ENCODE measurements around the gene TMEM243.

The TMEM243 gene

GRCh38 chr7:87156709-87157108 is 62.8 kb downstream of the TMEM243 start:
- no peak overlapping the region for H3K27ac Mint-ChIP-seq
- H3K4me1 Mint-ChIP-seq = peaks cover 63% of the 10 kb centered on the region
- H3K4me3 Mint-ChIP-seq = peak overlapping the region; percentile 0
- ATAC-seq (no peak), DNase-seq (no peak)
- no peaks in the 10 kb centered on the region for H3K27me3 Mint-ChIP-seq
- peaks cover 40% of the 10 kb centered on the region for H3K36me3 Mint-ChIP-seq (ENCODE audit: low read depth)
- H3K9me3 Mint-ChIP-seq = no peaks in the 10 kb centered on the region

- Mint-ChIP-seq H3K4me3 (peak overlapping the region; percentile 47), H3K4me1 (peaks cover 68% of the 10 kb centered on the region), H3K9me3 (no peaks in the 10 kb centered on the region), H3K27me3 (no peaks in the 10 kb centered on the region), H3K36me3 (ENCODE audit: low read depth) (peaks cover 40% of the 10 kb centered on the region), H3K27ac (no peak overlapping the region)
- DNase-seq = no peak
- ATAC-seq = no peak
These were observed 63.7 kb downstream of the TMEM243 start for GRCh38 chr7:87155788-87156187.

DNA sequence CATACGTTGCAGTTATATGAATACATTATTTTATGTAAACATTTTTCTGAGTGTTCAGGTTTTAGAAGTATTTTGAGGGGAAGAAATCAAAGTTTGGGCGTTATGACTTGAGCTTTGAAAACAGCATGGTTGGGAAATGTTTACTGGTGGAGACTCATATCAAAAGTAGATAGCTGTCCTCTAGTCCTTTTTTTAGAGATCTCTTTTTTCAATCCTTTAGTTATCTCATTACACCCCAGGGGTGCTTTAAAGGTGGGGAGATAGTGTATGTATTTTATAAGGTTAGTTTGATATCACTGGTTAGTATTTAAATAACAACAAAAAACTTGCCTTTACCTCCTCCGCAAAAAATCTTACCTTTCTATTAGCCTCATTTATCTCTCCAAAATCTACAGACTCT is 65.0 kb downstream of the TMEM243 start:
- no peak for ATAC-seq
- H3K4me1 Mint-ChIP-seq = peaks cover 61% of the 10 kb centered on the region
- no peak for DNase-seq
- no peaks in the 10 kb centered on the region for H3K9me3 Mint-ChIP-seq
- H3K36me3 Mint-ChIP-seq (ENCODE audit: low read depth) = peaks cover 37% of the 10 kb centered on the region
- H3K4me3 Mint-ChIP-seq = peak overlapping the region; percentile 98
- H3K27me3 Mint-ChIP-seq = no peaks in the 10 kb centered on the region
- H3K27ac Mint-ChIP-seq = peak overlapping the region; percentile 25

- DNase-seq (no peak), ATAC-seq (no peak)
- peaks cover 37% of the 10 kb centered on the region for H3K36me3 Mint-ChIP-seq (ENCODE audit: low read depth)
- H3K27ac Mint-ChIP-seq = peak overlapping the region; percentile 25
- no peaks in the 10 kb centered on the region for H3K9me3 Mint-ChIP-seq
- peaks cover 57% of the 10 kb centered on the region for H3K4me1 Mint-ChIP-seq
- no peaks in the 10 kb centered on the region for H3K27me3 Mint-ChIP-seq
- H3K4me3 Mint-ChIP-seq = peak overlapping the region; percentile 98
These were observed 65.4 kb downstream of the TMEM243 start for GRCh38 chr7:87154166-87154565.

DNA sequence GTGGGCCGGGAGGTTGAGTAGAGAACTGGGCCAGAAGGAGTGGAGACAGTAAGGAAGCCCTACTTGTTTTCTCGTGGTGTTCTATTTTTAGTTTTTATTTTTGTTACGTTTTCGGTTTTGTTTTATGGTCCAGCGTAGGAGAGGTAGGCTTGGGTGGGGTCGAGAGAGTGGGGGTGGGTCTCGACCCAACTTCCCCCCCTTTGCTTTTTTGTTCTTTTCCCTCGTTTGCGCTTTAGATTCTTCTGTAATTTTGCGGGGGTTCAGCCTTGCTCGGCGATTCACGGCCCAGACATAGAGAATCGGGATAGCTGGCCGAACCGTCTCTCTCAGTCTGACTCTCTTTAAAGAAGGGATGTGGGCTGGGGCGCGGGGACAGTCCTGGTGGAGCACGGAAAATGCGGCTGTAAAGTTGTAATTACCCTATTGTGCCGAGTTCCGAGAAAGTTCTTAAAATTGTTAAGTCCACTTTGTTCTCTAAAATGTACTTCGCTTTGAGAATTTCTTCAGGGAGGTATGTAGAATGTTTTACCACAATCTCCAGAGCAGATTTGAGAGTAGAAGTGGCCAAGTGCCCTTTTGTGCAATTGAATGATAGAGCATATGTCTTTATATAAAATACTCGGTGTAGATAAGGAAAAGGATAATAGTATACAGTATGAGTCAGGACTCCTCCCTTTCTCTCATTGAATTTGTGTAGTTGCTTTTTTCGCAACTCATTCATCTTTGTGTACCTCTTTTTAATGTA is 66.5 kb downstream of the TMEM243 start:
- H3K27ac Mint-ChIP-seq = peak overlapping the region; percentile 100
- peak overlapping the region; percentile 98 for H3K4me3 Mint-ChIP-seq
- peaks cover 53% of the 10 kb centered on the region for H3K4me1 Mint-ChIP-seq
- H3K9me3 Mint-ChIP-seq = no peaks in the 10 kb centered on the region
- peaks cover 37% of the 10 kb centered on the region for H3K36me3 Mint-ChIP-seq (ENCODE audit: low read depth)
- peak; percentile 48 for DNase-seq
- ATAC-seq = peak; percentile 50
- H3K27me3 Mint-ChIP-seq = no peaks in the 10 kb centered on the region

DNA sequence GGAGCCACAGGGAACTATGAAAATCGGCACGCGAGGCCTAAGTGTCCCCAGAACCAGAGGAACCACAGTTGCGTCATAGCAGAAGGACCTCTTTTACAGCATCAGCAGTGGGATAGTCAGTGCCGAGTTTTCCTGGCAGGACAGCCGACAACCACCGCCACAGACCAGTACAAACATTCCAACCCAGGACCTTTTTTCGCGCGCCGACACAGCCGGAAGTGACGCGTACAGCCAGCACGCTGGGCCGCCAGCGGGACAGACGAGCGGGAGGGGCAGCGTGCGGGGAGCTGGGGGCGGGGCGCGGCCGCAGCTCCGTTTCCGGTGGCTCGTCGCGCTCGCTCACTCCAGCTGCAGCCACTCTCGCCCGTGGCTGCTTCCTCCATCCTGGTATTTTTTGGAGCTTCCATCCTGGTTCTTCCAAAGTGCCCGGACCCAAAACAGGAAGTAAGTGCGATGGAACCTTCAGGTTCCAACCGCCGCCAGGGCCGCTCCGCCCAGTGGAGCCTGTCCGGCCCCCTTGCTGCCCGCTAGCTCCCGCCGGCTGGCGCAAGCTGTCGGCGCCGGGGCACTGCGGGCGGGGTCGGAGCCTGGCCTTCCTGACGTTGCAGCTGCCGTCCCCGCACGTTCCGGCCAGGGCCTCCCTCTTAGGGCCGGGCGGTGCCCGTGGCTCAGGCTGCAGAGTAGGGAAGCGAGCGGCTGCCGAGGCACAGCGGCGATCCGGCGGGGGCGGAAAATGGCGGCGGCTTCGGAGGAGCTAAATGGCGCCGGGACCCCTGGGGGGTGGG is 67.2 kb downstream of the TMEM243 start, which contains the start of gene DMTF1:
DMTF1 (plus strand) TSS at position 342 of the 785 bp plus-strand sequence. CDS start 12,489 bp downstream, outside the sequence.
- DNase-seq = peak; percentile 89
- H3K4me3 Mint-ChIP-seq = peak within 1 kb of the TSS; percentile 98

GRCh38 chr7:87151729-87152111 is 67.8 kb downstream of the TMEM243 start:
- Mint-ChIP-seq H3K27ac (peak overlapping the region; percentile 100), H3K4me3 (peak overlapping the region; percentile 98), H3K36me3 (ENCODE audit: low read depth) (peaks cover 31% of the 10 kb centered on the region), H3K27me3 (no peaks in the 10 kb centered on the region), H3K4me1 (peaks cover 42% of the 10 kb centered on the region), H3K9me3 (no peaks in the 10 kb centered on the region)
- ATAC-seq (peak; percentile 39), DNase-seq (no peak)

More for the DNA sequence above, 67.2 kb downstream of the TMEM243 start, which contains the start of gene DMTF1:
- ATAC-seq = peak; percentile 86
- peak within 1 kb of the TSS; percentile 100 for H3K27ac Mint-ChIP-seq
- peaks cover 37% of the 10 kb centered on the region for H3K36me3 Mint-ChIP-seq (ENCODE audit: low read depth)
- no peaks in the 10 kb centered on the region for H3K27me3 Mint-ChIP-seq
- peaks cover 48% of the 10 kb centered on the region for H3K4me1 Mint-ChIP-seq
- H3K9me3 Mint-ChIP-seq = no peaks in the 10 kb centered on the region

DNA sequence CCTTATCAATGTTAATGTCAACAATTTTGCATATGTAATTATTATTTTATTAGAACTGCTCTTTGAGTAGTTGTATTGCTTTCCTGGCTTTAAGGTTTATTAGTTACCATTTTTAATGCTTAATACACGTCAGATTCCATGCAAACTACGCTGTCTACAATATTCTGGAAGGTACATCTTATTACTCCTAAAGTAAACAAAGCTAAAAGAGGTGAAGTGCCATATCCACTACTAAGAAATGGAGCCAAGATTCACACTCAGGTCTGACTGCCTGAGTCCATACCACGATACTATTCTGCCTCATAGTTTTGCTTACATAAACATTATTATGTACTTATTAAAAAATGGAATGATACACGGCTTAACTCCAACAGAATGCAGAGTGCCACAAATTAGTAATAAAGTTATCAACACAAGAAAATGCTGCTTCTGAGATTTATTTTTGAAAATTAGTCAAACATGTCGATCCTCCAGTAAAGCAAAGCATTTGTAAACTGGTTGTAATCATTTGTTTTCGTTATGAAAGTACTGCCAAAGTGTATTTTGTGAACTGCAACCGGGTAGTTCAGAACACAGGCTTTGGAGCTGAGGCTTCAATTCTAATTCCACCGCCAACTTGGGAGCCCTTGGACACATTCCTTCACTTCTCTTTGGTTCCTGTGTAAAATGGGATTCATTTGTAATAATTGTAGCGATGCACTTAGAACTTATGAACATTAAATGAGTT is 68.4 kb downstream of the TMEM243 start:
- H3K27ac Mint-ChIP-seq = peak overlapping the region; percentile 100
- H3K4me1 Mint-ChIP-seq = peaks cover 37% of the 10 kb centered on the region
- peak overlapping the region; percentile 98 for H3K4me3 Mint-ChIP-seq
- ATAC-seq = no peak
- peaks cover 27% of the 10 kb centered on the region for H3K36me3 Mint-ChIP-seq (ENCODE audit: low read depth)
- no peaks in the 10 kb centered on the region for H3K27me3 Mint-ChIP-seq
- H3K9me3 Mint-ChIP-seq = no peaks in the 10 kb centered on the region
- no peak for DNase-seq

DNA sequence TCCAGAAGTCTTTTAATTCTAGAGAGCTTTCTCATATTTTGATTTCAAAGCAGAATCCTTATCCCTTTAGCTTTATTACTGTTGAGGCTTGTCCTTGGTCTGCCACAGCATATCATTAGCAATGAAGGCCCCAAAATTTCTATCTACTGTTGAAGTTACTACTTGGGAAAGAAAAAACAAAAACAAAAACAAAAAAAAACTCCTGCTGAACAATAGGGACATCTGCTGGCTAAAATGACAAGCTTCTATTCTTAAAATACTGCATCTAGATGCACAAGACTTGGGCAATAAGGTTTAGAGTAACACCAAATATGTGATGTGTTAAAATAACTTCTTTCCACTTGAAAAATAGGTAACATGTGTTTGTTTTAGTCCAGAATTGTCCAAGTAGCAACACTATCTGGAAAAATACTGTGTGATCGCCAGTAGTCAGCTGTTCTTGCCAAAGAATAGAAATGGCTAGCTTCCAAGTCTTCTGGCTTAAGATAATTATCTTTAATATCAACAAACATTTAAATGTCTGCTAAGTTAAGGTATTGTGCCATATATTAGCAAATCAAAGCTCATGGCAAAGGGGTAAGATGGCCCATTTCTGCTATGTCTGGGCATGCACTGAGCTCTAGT is 71.1 kb downstream of the TMEM243 start:
- Mint-ChIP-seq H3K36me3 (ENCODE audit: low read depth) (peaks cover 10% of the 10 kb centered on the region), H3K4me1 (peaks cover 16% of the 10 kb centered on the region), H3K9me3 (no peaks in the 10 kb centered on the region), H3K27me3 (no peaks in the 10 kb centered on the region), H3K27ac (no peak overlapping the region), H3K4me3 (no peak overlapping the region)
- ATAC-seq = no peak
- no peak for DNase-seq

DNA sequence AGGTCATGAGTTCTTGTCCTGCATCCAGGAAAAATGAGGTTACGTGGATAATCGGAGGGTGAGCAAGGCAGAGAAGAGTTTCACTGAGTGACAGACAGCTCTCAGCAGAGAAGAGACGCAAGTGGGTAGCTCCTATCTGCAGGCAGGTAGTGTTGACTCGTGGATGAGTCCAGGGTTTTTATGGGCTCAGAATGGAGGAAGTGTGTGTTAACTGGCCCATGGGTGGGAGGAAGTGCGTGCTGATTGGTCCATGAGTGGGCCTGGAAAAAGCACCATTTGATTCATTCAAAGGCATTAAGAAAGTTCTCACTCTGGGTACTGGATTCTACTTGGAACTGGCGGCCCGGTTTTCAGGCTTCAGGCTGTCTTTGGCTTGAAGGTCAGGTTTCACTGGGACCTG is 72.0 kb downstream of the TMEM243 start:
- Mint-ChIP-seq H3K4me3 (no peak overlapping the region), H3K27me3 (no peaks in the 10 kb centered on the region), H3K4me1 (peaks cover 12% of the 10 kb centered on the region), H3K9me3 (no peaks in the 10 kb centered on the region), H3K27ac (no peak overlapping the region), H3K36me3 (ENCODE audit: low read depth) (peaks cover 3% of the 10 kb centered on the region)
- no peak for ATAC-seq
- DNase-seq = no peak

GRCh38 chr7:87146740-87147386 is 72.7 kb downstream of the TMEM243 start:
- DNase-seq = no peak
- H3K27ac Mint-ChIP-seq = no peak overlapping the region
- H3K4me3 Mint-ChIP-seq = no peak overlapping the region
- peaks cover 9% of the 10 kb centered on the region for H3K4me1 Mint-ChIP-seq
- no peaks in the 10 kb centered on the region for H3K9me3 Mint-ChIP-seq
- H3K27me3 Mint-ChIP-seq = no peaks in the 10 kb centered on the region
- peaks cover under 1% of the 10 kb centered on the region for H3K36me3 Mint-ChIP-seq (ENCODE audit: low read depth)
- ATAC-seq = no peak
